Activated naive CD4-positive, alpha-beta T cell treated with anti-CD3 and anti-CD28 coated beads, Interleukin-2, amount 50 U/mL, for 24 hours (primary cell): Measurements from ENCODE around the gene ZFAND2A.
"Not testable (repeated sequence)": the region's sequence is repeated elsewhere in the genome, so short reads cannot be mapped to it uniquely, and the experiment has no call there.

ENCODE experiments used
- H3K27ac Mint-ChIP-seq: one replicate; pipeline ENCODE4 v1.8.0; 2021; ENCODE audit warnings: mild to moderate bottlenecking, mixed read lengths
- H3K27me3 Mint-ChIP-seq: one replicate; pipeline ENCODE4 v1.8.0; 2021; ENCODE audit warnings: mixed read lengths
- H3K36me3 Mint-ChIP-seq: one replicate; pipeline ENCODE4 v1.8.0; 2021; ENCODE audit warnings: mixed read lengths
- H3K4me1 Mint-ChIP-seq: one replicate; pipeline ENCODE4 v1.8.0; 2021; ENCODE audit warnings: mixed read lengths
- H3K4me3 Mint-ChIP-seq: one replicate; pipeline ENCODE4 v1.8.0; 2021; ENCODE audit warnings: mild to moderate bottlenecking, mixed read lengths
- H3K9me3 Mint-ChIP-seq: one replicate; pipeline ENCODE4 v1.8.0; 2021; ENCODE audit warnings: mixed read lengths

The ZFAND2A gene

DNA sequence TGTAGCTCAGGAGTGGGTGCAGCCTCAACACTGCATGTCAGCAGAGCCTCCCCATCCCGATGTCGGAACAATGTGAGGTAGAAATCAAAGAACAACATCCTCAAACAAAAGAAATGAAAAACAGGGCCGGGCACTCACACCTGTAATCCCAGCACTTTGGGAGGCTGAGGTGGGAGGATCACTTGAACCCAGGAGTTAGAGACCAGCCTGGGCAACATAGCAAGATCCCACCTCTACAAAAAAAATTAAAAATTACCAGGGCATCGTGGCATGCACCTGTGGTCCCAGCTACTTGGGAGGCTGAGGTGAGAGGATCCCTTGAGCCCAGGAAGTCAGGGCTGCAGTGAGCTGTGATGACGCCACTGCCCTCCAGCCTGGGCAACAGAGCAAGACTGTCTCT is 17.0 kb downstream of the ZFAND2A start:
- H3K27ac Mint-ChIP-seq, H3K36me3 Mint-ChIP-seq, H3K27me3 Mint-ChIP-seq, H3K9me3 Mint-ChIP-seq, H3K4me1 Mint-ChIP-seq, H3K4me3 Mint-ChIP-seq: not testable (repeated sequence)

DNA sequence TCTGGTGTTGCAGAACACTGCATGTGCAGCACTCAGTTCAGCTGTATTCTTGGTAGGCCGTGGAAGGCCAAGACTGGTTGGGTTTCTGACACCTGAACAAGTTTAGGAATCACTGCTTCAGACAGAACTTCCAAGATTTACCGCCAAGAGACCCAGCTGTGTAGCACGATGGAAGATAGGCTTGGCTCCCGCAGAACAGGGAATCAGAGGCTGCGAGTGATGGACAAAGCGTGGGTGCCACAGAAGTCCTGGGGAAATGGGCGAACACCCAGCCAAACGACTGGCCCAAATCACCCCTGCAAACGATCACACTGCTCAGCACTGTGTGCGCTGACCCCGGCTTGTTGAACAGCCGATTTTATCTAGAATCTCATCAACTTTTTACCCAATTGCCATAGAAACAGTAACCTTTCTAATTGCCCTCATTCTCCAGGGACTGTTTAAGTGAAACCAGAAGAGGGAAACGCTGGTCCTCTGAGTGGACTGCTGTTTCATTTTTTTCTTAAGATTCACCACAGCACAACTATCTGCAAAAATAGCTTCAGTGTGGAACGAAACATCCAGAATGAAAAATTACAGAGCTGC is 17.9 kb downstream of the ZFAND2A start:
- Mint-ChIP-seq H3K4me1 (peaks cover 12% of the 10 kb centered on the region), H3K36me3 (no peaks in the 10 kb centered on the region), H3K9me3 (no peaks in the 10 kb centered on the region), H3K27ac (no peak overlapping the region), H3K4me3 (no peak overlapping the region), H3K27me3 (no peaks in the 10 kb centered on the region)

DNA sequence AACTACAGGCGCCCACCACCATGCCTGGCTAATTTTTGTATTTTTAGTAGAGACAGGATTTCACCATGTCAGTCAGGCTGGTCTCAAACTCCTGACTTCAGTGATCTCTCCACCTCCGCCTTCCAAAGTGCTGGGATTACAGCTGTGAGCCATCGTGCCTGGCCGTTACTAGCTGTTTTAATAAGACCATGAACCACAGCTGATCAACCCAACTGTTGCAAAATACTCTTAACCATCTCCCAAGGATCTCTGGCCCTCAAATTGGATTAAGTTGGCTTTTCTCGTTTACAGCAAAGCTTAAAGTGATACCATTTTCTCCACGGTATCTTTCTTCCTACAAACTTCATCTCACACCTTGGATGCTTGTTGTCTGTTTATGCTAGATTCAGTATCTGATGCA is 18.3 kb downstream of the ZFAND2A start:
- Mint-ChIP-seq H3K36me3 (no peaks in the 10 kb centered on the region), H3K27ac (no peak overlapping the region), H3K9me3 (no peaks in the 10 kb centered on the region), H3K27me3 (no peaks in the 10 kb centered on the region), H3K4me1 (peaks cover 16% of the 10 kb centered on the region), H3K4me3 (no peak overlapping the region)

DNA sequence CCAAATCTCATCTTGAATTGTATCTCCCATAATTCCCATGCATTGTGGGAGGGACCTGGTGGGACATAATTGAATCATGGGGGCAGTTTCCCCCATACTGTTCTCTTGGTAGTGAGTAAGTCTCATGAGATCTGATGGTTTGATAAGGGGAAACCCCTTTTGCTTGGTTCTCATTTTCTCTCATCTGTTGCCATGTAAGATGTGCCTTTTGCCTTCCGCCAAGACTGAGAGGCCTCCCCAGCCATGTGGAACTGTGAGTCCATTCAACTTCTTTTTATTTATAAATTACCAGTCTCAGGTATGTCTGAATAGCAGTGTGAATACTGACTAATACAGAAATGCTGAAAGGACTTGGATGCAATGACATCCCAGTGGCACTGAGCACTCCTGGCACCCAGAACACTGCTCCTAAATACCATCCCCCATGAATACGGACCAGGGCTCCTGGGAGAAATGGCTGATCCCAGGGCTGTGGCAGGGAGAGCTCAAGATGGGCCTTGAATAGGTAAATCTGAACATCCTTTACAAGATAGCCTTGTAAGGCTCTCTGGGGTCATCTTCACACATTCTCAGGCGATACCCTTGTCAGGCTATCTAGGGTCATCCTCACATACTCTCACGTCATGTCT is 19.4 kb downstream of the ZFAND2A start:
- H3K4me3 Mint-ChIP-seq: no peak overlapping the region
- H3K4me1 Mint-ChIP-seq: peaks cover 18% of the 10 kb centered on the region
- H3K36me3 Mint-ChIP-seq: no peaks in the 10 kb centered on the region

DNA sequence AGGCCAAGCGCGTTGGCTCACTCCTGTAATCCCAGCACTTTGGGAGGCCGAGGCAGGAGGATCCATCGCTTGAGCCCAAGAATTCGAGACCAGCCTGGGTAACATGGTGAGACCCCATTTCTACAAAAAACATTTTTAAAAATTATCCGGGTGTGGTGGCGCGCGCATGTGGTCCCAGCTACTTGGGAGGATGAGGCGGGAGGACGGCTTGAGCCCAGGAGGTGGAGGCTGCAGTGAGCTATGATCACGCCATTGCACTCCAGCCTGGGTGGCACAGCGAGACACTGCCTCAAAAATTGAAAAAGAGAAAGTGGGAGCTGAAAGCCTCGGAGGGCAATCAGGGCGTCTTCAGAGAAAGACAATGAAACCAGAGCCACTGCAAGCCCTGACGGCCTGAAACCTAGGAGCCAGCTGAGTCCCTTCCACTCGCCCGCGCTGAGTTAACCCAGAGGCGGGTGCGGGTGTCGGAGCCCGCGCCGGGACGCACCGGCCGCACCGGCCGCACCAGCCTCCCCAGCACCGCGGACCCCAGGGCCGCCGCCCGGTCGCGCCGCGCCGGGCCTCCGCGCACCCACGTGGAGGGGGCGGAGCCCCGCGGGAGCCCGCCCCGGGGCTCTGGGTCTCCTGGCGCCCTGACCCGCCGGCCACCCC is 22.4 kb downstream of the ZFAND2A start:
- peak overlapping the region; percentile 91 for H3K4me3 Mint-ChIP-seq
- H3K27ac Mint-ChIP-seq: peak overlapping the region; percentile 96
- no peaks in the 10 kb centered on the region for H3K9me3 Mint-ChIP-seq
- H3K4me1 Mint-ChIP-seq: peaks cover 18% of the 10 kb centered on the region
- no peaks in the 10 kb centered on the region for H3K27me3 Mint-ChIP-seq
- peaks cover 4% of the 10 kb centered on the region for H3K36me3 Mint-ChIP-seq

More for the DNA sequence above, 19.4 kb downstream of the ZFAND2A start:
- H3K27me3 Mint-ChIP-seq: no peaks in the 10 kb centered on the region
- H3K27ac Mint-ChIP-seq: no peak overlapping the region
- H3K9me3 Mint-ChIP-seq: no peaks in the 10 kb centered on the region

DNA sequence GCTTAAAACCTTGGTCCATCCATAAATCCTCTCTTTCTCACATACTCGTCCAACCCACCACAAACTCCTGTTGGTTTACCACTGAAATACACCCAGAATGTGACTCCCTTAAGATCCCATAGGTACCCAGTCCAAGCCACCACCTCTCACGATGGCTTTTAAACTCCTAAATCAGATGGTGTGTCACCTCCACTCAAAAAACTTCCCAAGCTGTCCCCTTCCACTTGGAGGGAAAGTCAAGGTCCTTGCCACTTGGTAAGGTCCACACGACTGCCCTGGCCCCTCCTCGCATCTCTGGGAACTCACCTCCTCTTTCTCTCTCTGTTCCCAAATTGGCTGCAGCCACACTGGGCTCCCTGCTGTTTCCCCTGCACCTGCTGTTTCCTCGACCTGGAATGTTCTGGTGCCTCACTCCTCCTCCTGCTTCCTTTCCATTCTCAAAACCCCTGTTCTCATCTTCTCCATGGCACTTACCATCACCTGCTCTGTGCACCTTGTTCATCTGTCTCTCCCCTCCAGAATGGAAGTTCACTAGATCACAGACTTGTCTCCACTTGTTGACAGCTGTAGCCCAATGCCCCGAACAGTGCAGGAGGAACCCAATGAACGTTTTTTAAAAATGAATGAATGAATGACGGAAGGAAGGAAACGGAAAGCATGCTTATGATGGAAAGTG is 23.0 kb downstream of the ZFAND2A start:
- Mint-ChIP-seq H3K4me1 (peaks cover 18% of the 10 kb centered on the region), H3K4me3 (peak overlapping the region; percentile 87), H3K9me3 (peaks cover under 1% of the 10 kb centered on the region), H3K27me3 (no peaks in the 10 kb centered on the region), H3K36me3 (peaks cover 5% of the 10 kb centered on the region), H3K27ac (peak overlapping the region; percentile 96)

DNA sequence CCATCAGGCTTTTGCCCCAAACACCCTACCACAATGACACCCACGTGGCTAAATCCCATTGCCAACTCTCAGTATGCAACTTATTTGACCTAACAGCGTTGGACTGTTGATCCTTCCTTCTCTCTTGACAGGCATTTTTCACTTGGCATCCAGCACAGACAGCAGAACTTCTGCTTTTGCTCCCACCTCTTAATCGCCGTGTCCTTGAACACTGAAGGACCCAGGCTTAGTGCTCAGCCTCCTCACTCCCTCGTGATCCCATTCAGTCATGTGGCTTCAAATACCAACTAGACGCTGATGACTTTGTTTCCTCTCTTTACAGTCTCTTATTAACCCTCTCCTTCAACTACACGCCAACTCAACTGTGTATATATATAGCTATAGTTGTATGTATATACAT is 25.0 kb downstream of the ZFAND2A start:
- Mint-ChIP-seq H3K27me3 (no peaks in the 10 kb centered on the region), H3K27ac (no peak overlapping the region), H3K4me3 (no peak overlapping the region), H3K9me3 (peaks cover 4% of the 10 kb centered on the region), H3K36me3 (peaks cover 8% of the 10 kb centered on the region), H3K4me1 (peaks cover 18% of the 10 kb centered on the region)

DNA sequence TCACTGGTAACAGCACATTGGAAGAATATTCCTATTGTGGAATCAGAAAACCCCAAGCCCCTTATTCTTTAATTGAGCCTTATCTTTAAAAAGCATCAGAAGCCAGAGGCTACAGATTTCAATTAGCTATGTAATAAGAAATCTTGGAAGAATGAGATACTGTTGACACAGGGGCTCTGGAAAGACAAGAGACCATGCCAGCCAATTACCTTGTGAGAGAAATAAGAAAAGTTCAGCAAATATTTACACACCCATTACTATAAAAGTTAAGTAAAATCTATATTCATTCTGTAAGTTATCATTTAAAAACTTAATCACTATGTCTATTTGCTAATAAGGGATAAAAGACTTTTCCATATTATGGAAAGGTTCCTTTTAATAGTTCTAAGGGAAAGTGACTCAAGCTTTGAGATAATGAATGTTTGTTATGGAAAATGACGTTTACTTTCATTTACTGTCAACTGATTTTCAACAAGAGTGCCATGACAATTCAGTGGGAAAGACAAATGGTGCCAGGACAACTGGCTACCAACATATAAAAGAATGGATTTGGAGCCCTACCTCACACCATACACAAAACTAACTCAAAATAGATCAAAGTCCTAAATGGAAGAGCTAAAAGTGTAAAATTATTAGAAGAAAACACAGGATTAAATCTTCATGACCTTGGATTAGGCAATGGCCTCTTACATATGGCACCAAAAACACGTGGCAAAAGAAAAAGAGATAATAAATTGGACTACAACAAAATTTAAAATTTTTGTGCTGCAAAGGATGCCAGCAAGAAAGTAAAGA is 28.3 kb downstream of the ZFAND2A start:
- H3K27me3 Mint-ChIP-seq: no peaks in the 10 kb centered on the region
- peaks cover 5% of the 10 kb centered on the region for H3K4me1 Mint-ChIP-seq
- no peak overlapping the region for H3K4me3 Mint-ChIP-seq
- H3K36me3 Mint-ChIP-seq: peaks cover 10% of the 10 kb centered on the region
- H3K9me3 Mint-ChIP-seq: peaks cover 4% of the 10 kb centered on the region
- H3K27ac Mint-ChIP-seq: no peak overlapping the region

DNA sequence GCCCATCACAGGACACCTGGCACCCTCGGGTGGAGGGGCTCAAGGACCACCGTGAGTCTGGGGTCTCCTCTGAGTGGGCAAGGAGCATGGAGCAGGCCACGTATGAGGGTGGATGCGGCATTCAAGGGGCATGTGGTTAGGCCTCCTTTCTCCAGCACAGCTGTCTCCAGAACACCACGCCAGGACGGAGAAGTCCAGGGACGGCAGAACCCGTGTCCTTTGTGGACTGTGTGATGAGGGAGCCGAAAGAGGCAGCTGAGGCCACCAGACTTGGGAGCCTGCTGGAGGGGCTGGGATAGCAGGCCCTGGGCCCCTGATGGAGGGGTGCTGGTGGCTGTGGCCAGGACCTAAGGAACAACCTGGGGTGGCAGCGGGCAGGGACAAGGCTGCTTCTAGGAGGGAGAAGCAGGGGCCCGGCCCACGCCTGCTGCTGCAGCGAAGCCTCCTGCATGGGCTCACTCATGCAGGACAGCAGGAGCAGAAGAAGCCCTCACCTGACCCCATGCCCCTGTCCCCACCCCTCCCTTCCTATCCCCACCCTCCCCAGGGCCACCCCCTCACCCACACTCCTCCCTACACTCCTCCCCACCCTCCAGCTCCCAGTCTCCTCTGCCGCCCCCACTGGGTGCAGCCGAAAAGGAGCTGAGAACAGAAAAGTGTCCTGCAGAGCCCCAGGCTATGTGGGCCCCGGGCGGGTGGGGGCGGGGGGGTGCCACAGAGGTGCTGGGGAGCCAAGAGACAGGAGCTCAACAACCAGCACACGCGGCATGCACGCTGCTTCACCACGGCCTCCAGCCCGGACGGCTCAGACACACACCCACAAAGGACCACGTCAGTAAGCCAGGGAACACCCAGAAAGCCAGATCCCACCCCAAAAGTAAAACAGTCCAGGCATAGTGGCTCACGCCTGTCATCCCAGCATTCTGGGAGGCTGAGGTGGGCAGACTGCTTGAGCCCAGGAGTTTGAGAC is 29.7 kb downstream of the ZFAND2A start:
- no peak overlapping the region for H3K4me3 Mint-ChIP-seq
- H3K27ac Mint-ChIP-seq: no peak overlapping the region
- peaks cover 3% of the 10 kb centered on the region for H3K4me1 Mint-ChIP-seq
- H3K36me3 Mint-ChIP-seq: peaks cover 10% of the 10 kb centered on the region
- H3K9me3 Mint-ChIP-seq: peaks cover 4% of the 10 kb centered on the region
- H3K27me3 Mint-ChIP-seq: no peaks in the 10 kb centered on the region

DNA sequence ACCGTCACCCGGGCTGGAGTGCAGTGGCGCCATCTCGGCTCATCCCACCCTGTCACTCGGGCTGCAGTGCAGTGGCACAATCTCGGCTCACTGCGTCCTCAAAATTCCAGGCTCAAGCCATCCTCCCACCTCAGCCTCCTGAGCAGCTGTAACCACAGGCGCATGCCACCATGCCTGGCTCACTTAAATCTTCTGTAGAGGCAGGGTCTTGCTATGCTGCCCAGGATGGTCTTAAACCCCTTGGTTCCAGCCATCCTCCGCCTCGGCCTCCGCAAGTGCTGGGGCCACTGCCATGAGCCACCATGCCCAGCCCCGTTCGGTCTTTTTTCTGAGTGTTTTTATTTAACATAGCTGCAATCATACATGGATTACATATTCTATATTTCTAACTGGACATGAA is 30.6 kb downstream of the ZFAND2A start:
- Mint-ChIP-seq H3K9me3 (peaks cover 4% of the 10 kb centered on the region), H3K27me3 (no peaks in the 10 kb centered on the region), H3K27ac (no peak overlapping the region), H3K4me3 (no peak overlapping the region), H3K36me3 (peaks cover 10% of the 10 kb centered on the region), H3K4me1 (peaks cover 3% of the 10 kb centered on the region)

DNA sequence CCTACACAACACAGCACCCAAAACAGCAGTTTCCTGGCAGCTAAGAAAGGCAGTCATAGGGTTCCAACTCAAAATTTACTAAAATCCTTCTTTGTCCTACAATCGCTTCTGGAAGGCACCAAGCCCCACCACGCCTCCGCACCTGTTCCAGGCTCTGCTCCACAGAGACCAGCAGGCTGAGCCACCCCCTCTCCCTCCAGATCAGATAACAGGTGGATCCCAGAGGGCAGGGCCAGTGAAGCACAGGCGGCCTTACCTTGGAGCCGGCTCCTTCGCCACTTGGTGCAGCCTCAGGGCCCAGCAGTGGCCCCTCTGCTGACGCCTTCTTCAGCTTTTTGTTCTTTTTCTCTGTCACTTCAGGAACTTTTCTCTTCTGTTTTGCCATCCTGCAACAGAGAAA is 33.0 kb downstream of the ZFAND2A start:
- peaks cover 3% of the 10 kb centered on the region for H3K4me1 Mint-ChIP-seq
- H3K27me3 Mint-ChIP-seq: no peaks in the 10 kb centered on the region
- H3K4me3 Mint-ChIP-seq: no peak overlapping the region
- H3K9me3 Mint-ChIP-seq: peaks cover 4% of the 10 kb centered on the region
- peaks cover 6% of the 10 kb centered on the region for H3K36me3 Mint-ChIP-seq
- H3K27ac Mint-ChIP-seq: no peak overlapping the region

DNA sequence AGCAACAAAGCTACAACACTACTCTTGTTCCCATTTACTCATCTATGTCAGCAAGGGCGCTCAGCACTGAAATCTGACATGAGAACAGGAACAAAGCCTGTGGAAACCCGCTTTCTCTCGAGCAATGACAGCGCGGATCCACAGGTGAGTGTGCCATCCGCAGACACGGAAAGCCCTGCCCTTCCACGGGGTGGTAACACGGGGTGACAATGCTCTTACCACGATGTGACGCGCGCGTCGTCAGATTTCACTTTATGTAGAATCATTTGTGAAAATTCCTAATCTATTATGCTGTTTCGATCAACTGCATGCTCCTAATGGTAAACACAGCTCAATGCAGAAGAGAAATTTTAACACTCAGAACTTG is 34.4 kb downstream of the ZFAND2A start:
- Mint-ChIP-seq H3K4me3 (no peak overlapping the region), H3K9me3 (no peaks in the 10 kb centered on the region), H3K27ac (no peak overlapping the region), H3K4me1 (no peaks in the 10 kb centered on the region), H3K27me3 (no peaks in the 10 kb centered on the region), H3K36me3 (peaks cover 3% of the 10 kb centered on the region)

DNA sequence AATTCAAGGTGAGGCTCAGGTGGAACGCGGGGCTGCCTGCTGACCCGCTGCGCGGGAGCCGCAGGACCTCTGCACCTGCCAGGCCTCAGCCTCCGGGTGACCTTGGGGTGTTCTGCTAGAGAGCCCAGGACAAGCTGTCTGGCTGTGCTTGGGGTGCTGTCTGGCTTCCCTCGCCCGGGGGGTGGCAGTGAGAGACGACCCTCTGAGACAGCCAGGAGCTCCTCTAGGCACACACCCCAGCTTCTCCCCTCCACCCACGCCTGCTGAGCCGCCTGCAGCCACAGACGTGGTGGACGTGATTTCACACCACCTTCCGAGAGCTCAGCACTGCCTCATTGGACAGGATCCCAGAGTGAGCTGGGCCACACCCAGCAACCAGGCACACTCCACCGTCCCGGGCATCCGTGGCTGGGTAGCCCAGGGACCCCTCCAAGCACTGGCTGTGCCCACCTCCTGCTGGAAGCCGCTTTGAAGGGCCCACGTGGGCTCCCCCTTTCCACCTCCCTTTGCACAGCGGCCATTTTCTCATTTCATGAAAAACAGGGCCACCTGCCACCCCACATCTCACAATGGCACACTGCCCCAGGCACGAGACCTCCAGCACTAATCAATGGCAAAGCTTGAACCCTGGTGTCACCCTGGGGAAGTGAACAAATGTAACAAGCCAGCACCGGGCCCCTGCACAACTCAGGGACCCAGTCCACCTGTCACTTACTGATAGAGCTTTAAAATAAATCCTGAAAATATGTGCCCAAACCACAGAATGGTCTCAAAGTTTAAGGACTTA is 35.0 kb downstream of the ZFAND2A start:
- H3K9me3 Mint-ChIP-seq: no peaks in the 10 kb centered on the region
- H3K27me3 Mint-ChIP-seq: no peaks in the 10 kb centered on the region
- H3K4me3 Mint-ChIP-seq: no peak overlapping the region
- H3K36me3 Mint-ChIP-seq: peaks cover 3% of the 10 kb centered on the region
- H3K4me1 Mint-ChIP-seq: no peaks in the 10 kb centered on the region
- H3K27ac Mint-ChIP-seq: no peak overlapping the region

DNA sequence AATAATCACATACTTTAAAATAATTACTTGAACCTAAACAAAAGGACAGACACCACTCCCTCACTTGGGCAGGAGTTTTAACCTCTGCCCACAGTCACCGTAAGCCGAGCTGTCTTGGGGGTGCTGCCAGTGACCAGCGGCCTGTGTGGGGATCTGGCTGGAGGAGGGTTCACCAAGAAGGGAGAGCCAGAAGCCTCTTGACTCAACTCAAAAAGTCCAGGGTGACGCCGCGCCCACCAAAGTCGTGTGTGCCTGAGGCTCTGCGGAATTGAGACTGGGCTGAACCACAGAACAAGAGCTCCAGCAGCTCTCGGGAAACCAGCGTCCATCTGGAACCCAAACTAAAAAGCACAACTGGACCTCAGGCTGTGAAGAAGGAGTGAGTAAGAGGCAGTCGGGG is 35.8 kb downstream of the ZFAND2A start:
- peaks cover 3% of the 10 kb centered on the region for H3K36me3 Mint-ChIP-seq
- H3K27ac Mint-ChIP-seq: no peak overlapping the region
- no peaks in the 10 kb centered on the region for H3K27me3 Mint-ChIP-seq
- no peak overlapping the region for H3K4me3 Mint-ChIP-seq
- peaks cover 4% of the 10 kb centered on the region for H3K4me1 Mint-ChIP-seq
- no peaks in the 10 kb centered on the region for H3K9me3 Mint-ChIP-seq
